Measurements from ENCODE around the gene ZNF655. TPM values are rescaled to one million over a fixed set of nuclear protein-coding genes. Genes with fewer than 3 reads are reported as not detected.

ZNF655 gene
- total RNA-seq, 4 donors from 2014 or later, result 37.1 to 142 (median 99.9) TPM

GRCh38 chr7:99625321-99625720 lies 66.9 kb downstream of the ZNF655 start:
- Histone ChIP-seq H3K36me3 (no peaks in the 10 kb centered on the region), H3K4me3 (no peak overlapping the region), H3K27ac (no peak overlapping the region), H3K4me1 (no peaks in the 10 kb centered on the region), H3K27me3 (no peaks in the 10 kb centered on the region), H3K9me3 (no peaks in the 10 kb centered on the region)
- DNase-seq, result no peak
- intact Hi-C loops (cut with DNase I; ENCODE audit: low total_unique reads), result no loop called here
- TF ChIP-seq CTCF (IDR thresholded peaks at IDR 0.05) (no peak), POLR2A (IDR thresholded peaks at IDR 0.05) (no peak)

GRCh38 chr7:99625961-99626360 lies 67.5 kb downstream of the ZNF655 start:
- Histone ChIP-seq H3K4me3 (no peak overlapping the region), H3K4me1 (no peaks in the 10 kb centered on the region), H3K27me3 (no peaks in the 10 kb centered on the region), H3K9me3 (no peaks in the 10 kb centered on the region), H3K27ac (no peak overlapping the region), H3K36me3 (no peaks in the 10 kb centered on the region)
- intact Hi-C loops (cut with DNase I; ENCODE audit: low total_unique reads), result no loop called here
- no peak for DNase-seq
- TF ChIP-seq CTCF (IDR thresholded peaks at IDR 0.05) (no peak), POLR2A (IDR thresholded peaks at IDR 0.05) (no peak)

Other genes with a start within 250 kb of the ZNF655 start
- 100 to 1,000 TPM in 3 of 4 donors, 10 to 100 TPM in 1; 76.5 to 118 (median 103) TPM for gene ARPC1A, start 232.7 kb upstream of the ZNF655 start, total RNA-seq
- gene ARPC1B, start 183.9 kb upstream of the ZNF655 start, total RNA-seq, result 100 to 1,000 TPM in 3 of 4 donors, 10 to 100 TPM in 1; 74.5 to 275 (median 196) TPM
- 100 to 1,000 TPM in 1 of 4 donors, 10 to 100 TPM in 3; 39.9 to 185 (median 72.1) TPM for gene PDAP1, start 150.0 kb upstream of the ZNF655 start, total RNA-seq
- gene BUD31, start 149.7 kb upstream of the ZNF655 start, total RNA-seq, result 10 to 100 TPM; 29.4 to 93.2 (median 54.4) TPM
- gene PTCD1, start 119.8 kb upstream of the ZNF655 start, total RNA-seq, result 10 to 100 TPM in 1 of 4 donors, 1 to 10 TPM in 3; 1.2 to 17.4 (median 7.5) TPM
- 10 to 100 TPM; 23.8 to 67.9 (median 38.4) TPM for gene CPSF4, start 119.7 kb upstream of the ZNF655 start, total RNA-seq
- gene ATP5MF, start 92.5 kb upstream of the ZNF655 start, total RNA-seq, result 100 to 1,000 TPM; 135 to 598 (median 384) TPM
- gene ZNF789, start 85.8 kb upstream of the ZNF655 start, total RNA-seq, result 10 to 100 TPM in 3 of 4 donors, 1 to 10 TPM in 1; 1.5 to 24.5 (median 16.8) TPM
- gene ZNF394, start 58.4 kb upstream of the ZNF655 start, total RNA-seq, result 10 to 100 TPM; 22.8 to 55.0 (median 43.3) TPM
- gene ZKSCAN5, start 54.0 kb upstream of the ZNF655 start, total RNA-seq, result 10 to 100 TPM in 1 of 4 donors, 1 to 10 TPM in 3; 3.1 to 15.5 (median 9.2) TPM
- gene FAM200A, start 6.5 kb upstream of the ZNF655 start, total RNA-seq, result 10 to 100 TPM in 1 of 4 donors, 1 to 10 TPM in 3; 1.3 to 22.6 (median 5.1) TPM
- 1 to 10 TPM in 1 of 4 donors, under 1 TPM in 3; 0.29 to 2.2 (median 0.66) TPM for gene TMEM225B, start 39.6 kb downstream of the ZNF655 start, total RNA-seq
- 10 to 100 TPM in 3 of 4 donors, 1 to 10 TPM in 1; 6.8 to 26.9 (median 22.8) TPM for gene ZSCAN25, start 58.3 kb downstream of the ZNF655 start, total RNA-seq
- gene CYP3A5, start 121.4 kb downstream of the ZNF655 start, total RNA-seq, result 10 to 100 TPM in 1 of 4 donors, 1 to 10 TPM in 1, under 1 TPM in 1, not detected in 1; 0.51 to 17.3 (median 4.4) TPM
- gene CYP3A7, start 176.6 kb downstream of the ZNF655 start, total RNA-seq, result under 1 TPM in 1 of 4 donors, not detected in 3; 0.91 TPM
- gene CYP3A4, start 225.5 kb downstream of the ZNF655 start, total RNA-seq, result under 1 TPM in 1 of 4 donors, not detected in 3; 0.18 TPM

Measured in uterus (tissue), 4 donors.